SU-DHL-6 (cell line): ENCODE data around the gene CCDC88C.

Source experiments
- H2AFZ ChIP-seq: fragments of 200-600 bp; sonication (generic); 2 replicates; pipeline ENCODE4 v1.6.1; 2014; ENCODE audit warnings: low read depth, mild to moderate bottlenecking, moderate library complexity, mixed read lengths, antibody characterized with exemption, low read length; ENCODE audit not compliant: severe bottlenecking
- H3F3A ChIP-seq: fragments of 200-600 bp; shearing (Covaris generic); 2 replicates; pipeline ENCODE4 v1.6.0; 2016; ENCODE audit warnings: antibody characterized with exemption, mild to moderate bottlenecking; ENCODE audit not compliant: insufficient read depth
- H3K27ac ChIP-seq: fragments of 200-600 bp; sonication (generic); 2 replicates; pipeline ENCODE4 v1.5.1; 2016; ENCODE audit warnings: low read depth, mild to moderate bottlenecking, low read length, moderate library complexity, mixed read lengths
- H3K27me3 ChIP-seq: fragments of 200-600 bp; sonication (generic), shearing (Covaris generic); 2 replicates; pipeline ENCODE4 v1.6.0; 2014; ENCODE audit warnings: mild to moderate bottlenecking, low read length
- H3K36me3 ChIP-seq: fragments of 200-600 bp; sonication (generic); 2 replicates; pipeline ENCODE4 v1.6.1; 2014; ENCODE audit warnings: mild to moderate bottlenecking, low read length, mixed read lengths
- H3K4me2 ChIP-seq: fragments of 300-600, 200-600 bp; shearing (Covaris generic), sonication (generic); 2 replicates; pipeline ENCODE4 v1.6.0; 2014; ENCODE audit warnings: low read length, low read depth, mild to moderate bottlenecking; ENCODE audit not compliant: poor library complexity, severe bottlenecking
- H3K4me3 ChIP-seq: fragments of 200-600 bp; sonication (generic); 2 replicates; pipeline ENCODE4 v1.5.1; 2014; ENCODE audit warnings: antibody characterized with exemption, low read length, mild to moderate bottlenecking, mixed read lengths; ENCODE audit not compliant: insufficient read depth, poor library complexity, severe bottlenecking
- H3K79me2 ChIP-seq: fragments of 200-600 bp; sonication (generic); 2 replicates; pipeline ENCODE4 v1.6.1; 2014; ENCODE audit warnings: mild to moderate bottlenecking, low read length, moderate library complexity; ENCODE audit not compliant: insufficient read depth
- H3K9ac ChIP-seq: fragments of 200-600 bp; sonication (generic); 2 replicates; pipeline ENCODE4 v1.7.0; 2014; ENCODE audit warnings: mild to moderate bottlenecking, low read length
- H3K9me2 ChIP-seq: fragments of 200-600 bp; sonication (generic); replicated peaks from 2 replicates; pipeline ENCODE4 v1.6.1; 2014; ENCODE audit warnings: low read length; ENCODE audit not compliant: insufficient read depth
- H3K9me3 ChIP-seq: fragments of 200-600 bp; sonication (generic); 2 replicates; pipeline ENCODE4 v1.6.1; 2014; ENCODE audit warnings: low read length, mixed read lengths; ENCODE audit not compliant: insufficient read depth
- H4K20me1 ChIP-seq: fragments of 200-600 bp; sonication (generic); 2 replicates; pipeline ENCODE4 v1.6.1; 2014; ENCODE audit warnings: low read depth, mild to moderate bottlenecking, antibody characterized with exemption, low read length, moderate library complexity, mixed read lengths
- EZH2phosphoT487 ChIP-seq: fragments of 200-600 bp; sonication (generic), shearing (Covaris generic); conservative IDR thresholded peaks from 2 replicates; pipeline ENCODE4 v1.6.1; 2018; ENCODE audit warnings: mild to moderate bottlenecking, antibody characterized with exemption, low read length, moderate library complexity, mixed read lengths
- TF ChIP-seq, protein P1 (sequence below): fragments of 200-600 bp; sonication (generic); IDR thresholded peaks from one replicate; pipeline ENCODE4 v1.5.1; 2017; ENCODE audit warnings: antibody characterized with exemption, mild to moderate bottlenecking, low read length, moderate library complexity; ENCODE audit not compliant: insufficient read depth, poor library complexity, severe bottlenecking

The CCDC88C gene

DNA sequence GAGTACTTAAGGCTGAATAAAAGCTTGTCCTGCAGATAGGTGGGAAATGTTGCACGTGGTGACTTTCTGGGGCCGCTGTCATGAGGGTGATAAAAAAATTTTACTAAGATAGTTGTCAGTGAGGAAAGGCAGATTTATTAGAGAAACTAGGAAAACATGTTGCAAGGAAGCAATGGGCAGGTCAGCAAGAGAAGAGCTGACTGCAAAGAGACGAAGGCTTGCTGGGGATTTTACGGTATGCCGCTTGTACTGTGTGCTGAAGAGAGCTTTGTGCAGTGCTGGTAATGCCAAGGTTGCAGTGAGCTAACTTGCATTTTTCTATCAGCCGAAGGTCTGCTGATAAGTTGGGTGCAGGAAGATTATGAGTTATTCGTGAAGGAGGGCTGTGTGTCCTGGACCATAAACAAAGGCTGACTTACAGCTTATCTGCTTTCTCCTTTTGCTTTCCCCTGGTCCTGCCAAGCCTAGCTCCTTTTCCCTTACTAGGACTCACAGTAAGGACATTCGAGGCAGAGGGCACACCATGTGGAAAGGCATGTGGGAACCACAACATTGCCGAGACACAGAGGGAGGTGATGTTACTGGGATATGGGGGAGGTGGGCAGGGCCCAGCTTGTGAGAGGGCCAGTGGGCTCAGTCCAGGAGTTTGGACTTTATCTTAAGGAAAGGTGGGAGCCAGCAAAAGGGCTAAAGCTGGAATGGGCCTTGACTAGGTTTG is 7.4 kb upstream of the CCDC88C start:
- H4K20me1 ChIP-seq = no peaks in the 10 kb centered on the region
- no peaks in the 10 kb centered on the region for H3K9me3 ChIP-seq

DNA sequence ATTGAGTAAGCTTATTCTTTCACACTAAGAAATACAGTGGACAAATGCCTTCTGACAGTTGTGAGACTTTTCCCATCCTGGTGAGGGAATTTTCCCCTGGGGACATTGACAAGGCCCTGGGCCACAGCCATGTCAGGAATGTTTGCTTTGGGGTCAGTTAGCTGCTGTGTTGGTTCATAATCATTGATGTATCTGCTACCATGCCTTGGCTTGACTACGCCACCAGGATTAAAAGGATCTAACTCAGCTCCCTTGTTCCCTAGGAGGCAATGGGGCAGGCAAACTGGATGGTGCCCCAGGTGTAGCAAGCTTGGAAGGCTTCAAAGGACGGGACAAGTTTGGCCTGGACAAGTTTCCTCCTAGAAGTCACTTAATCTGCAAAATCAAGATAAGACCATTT is 3.1 kb upstream of the CCDC88C start:
- Histone ChIP-seq H2AFZ (no peak overlapping the region), H3F3A (peaks cover 40% of the 10 kb centered on the region), H3K9me2 (no peaks in the 10 kb centered on the region), H3K9me3 (no peaks in the 10 kb centered on the region), H3K27ac (no peak overlapping the region), H3K9ac (no peak overlapping the region), H3K79me2 (peaks cover 16% of the 10 kb centered on the region), H4K20me1 (no peaks in the 10 kb centered on the region), H3K4me2 (no peak overlapping the region), H3K27me3 (no peaks in the 10 kb centered on the region), H3K36me3 (0 out of 2 replicates have a peak, but pooled peaks cover 2% of the 10 kb centered on the region), H3K4me3 (no peak overlapping the region)
- TF ChIP-seq, protein P1, sequence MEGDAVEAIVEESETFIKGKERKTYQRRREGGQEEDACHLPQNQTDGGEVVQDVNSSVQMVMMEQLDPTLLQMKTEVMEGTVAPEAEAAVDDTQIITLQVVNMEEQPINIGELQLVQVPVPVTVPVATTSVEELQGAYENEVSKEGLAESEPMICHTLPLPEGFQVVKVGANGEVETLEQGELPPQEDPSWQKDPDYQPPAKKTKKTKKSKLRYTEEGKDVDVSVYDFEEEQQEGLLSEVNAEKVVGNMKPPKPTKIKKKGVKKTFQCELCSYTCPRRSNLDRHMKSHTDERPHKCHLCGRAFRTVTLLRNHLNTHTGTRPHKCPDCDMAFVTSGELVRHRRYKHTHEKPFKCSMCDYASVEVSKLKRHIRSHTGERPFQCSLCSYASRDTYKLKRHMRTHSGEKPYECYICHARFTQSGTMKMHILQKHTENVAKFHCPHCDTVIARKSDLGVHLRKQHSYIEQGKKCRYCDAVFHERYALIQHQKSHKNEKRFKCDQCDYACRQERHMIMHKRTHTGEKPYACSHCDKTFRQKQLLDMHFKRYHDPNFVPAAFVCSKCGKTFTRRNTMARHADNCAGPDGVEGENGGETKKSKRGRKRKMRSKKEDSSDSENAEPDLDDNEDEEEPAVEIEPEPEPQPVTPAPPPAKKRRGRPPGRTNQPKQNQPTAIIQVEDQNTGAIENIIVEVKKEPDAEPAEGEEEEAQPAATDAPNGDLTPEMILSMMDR = no peak
- TF ChIP-seq EZH2phosphoT487 = no peak

More for the DNA sequence above, 7.4 kb upstream of the CCDC88C start:
- TF ChIP-seq, protein P1 = no peak
- no peak for TF ChIP-seq EZH2phosphoT487
- peaks cover 10% of the 10 kb centered on the region; the same call in 1 of the 2 replicates for H3F3A ChIP-seq
- H3K27me3 ChIP-seq = no peaks in the 10 kb centered on the region
- no peak overlapping the region for H3K4me3 ChIP-seq
- H3K9me2 ChIP-seq = no peaks in the 10 kb centered on the region
- no peak overlapping the region for H3K27ac ChIP-seq
- peaks cover 42% of the 10 kb centered on the region for H3K79me2 ChIP-seq
- no peak overlapping the region for H3K9ac ChIP-seq
- H3K4me2 ChIP-seq = peak overlapping the region; percentile 54
- no peak overlapping the region for H2AFZ ChIP-seq
- peaks cover 5% of the 10 kb centered on the region; the same call in 1 of the 2 replicates for H3K36me3 ChIP-seq

DNA sequence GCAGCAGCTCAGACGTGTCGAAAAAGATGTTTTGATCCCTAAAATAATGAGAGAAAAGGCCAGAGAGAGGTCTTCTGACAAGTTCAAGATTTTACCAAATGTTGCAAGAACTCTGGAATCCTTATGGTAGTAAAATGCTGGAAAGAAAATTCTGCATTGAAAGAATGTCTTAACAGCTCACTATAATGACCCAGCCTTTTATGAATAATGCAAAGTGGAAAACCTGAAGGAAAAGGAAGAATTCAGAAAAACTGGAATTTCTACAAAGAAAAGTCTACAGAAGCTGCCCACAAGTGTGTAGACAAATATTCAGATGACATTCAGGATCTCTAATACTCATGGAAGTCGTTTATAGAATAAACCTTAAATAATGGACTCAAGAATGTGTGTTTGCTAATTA is 1.8 kb upstream of the CCDC88C start:
- Histone ChIP-seq H2AFZ (peak overlapping the region; percentile 27), H3K79me2 (peaks cover 28% of the 10 kb centered on the region), H3K36me3 (peaks cover 8% of the 10 kb centered on the region; the same call in 1 of the 2 replicates), H3K4me2 (peak overlapping the region; percentile 56), H4K20me1 (no peaks in the 10 kb centered on the region), H3K4me3 (no peak overlapping the region), H3K27me3 (no peaks in the 10 kb centered on the region), H3K27ac (peak overlapping the region; percentile 97), H3K9me3 (no peaks in the 10 kb centered on the region), H3K9me2 (no peaks in the 10 kb centered on the region), H3K9ac (peak overlapping the region; percentile 98; the same call in 1 of the 2 replicates), H3F3A (peaks cover 40% of the 10 kb centered on the region)
- TF ChIP-seq, protein P1 = no peak
- TF ChIP-seq EZH2phosphoT487 = no peak
